Frontal cortex (tissue), 4 donors: Measurements from ENCODE around the gene NOC4L. TPM values are rescaled to one million over a fixed set of nuclear protein-coding genes. Genes with fewer than 3 reads are reported as not detected.

ENCODE experiments used
- DNase-seq, 2 donors: peaks; one replicate each; pipeline ENCODE4 v3.0.0; 2012; ENCODE audit warnings: low spot score in 2 of 2
- FAIRE-seq: peaks from 2 replicates; lab custom pipeline; 2012; peaks lifted over from hg19 to GRCh38; lab: Jason Lieb, UNC
- total RNA-seq: library from RNA; depleted of rRNA; stranded (reverse); fragments of >200 nt; gene quantifications from one replicate; pipeline ENCODE4 v1.2.3, GENCODE V29; 2014
- donor health status: control.
- donor health status: control.
- donor health status: control.

Gene NOC4L
- total RNA-seq, 1 donor from 2014 or later, result 9.0 TPM

DNA sequence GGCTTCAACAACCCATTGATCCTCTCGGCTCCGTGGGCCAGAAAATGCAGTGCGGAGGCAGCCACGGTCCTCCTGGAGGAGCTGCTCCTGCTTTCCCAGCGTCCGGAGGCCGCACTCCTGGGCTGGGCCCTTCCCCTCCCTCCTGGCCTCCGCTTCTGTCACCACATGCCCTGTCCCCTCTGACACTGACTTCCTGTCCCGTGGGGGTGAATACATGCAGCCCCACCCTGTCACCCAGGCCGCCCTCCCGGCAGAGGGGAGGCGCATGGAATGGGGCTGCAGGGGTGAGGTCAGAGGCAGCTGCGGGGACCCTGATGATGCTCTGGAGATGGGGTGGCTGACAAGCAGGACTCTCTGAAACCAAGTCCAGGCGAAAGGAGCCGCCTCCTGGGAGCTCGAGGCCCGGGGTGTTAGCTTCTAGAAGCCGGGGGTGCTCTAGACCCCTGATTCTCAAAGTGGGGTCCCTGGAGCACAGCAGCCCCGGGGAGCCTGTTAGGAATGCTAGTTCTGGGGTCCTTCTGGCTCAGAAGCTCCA lies 32.2 kb downstream of the NOC4L start:
- no peak for FAIRE-seq
- DNase-seq, result no peak

DNA sequence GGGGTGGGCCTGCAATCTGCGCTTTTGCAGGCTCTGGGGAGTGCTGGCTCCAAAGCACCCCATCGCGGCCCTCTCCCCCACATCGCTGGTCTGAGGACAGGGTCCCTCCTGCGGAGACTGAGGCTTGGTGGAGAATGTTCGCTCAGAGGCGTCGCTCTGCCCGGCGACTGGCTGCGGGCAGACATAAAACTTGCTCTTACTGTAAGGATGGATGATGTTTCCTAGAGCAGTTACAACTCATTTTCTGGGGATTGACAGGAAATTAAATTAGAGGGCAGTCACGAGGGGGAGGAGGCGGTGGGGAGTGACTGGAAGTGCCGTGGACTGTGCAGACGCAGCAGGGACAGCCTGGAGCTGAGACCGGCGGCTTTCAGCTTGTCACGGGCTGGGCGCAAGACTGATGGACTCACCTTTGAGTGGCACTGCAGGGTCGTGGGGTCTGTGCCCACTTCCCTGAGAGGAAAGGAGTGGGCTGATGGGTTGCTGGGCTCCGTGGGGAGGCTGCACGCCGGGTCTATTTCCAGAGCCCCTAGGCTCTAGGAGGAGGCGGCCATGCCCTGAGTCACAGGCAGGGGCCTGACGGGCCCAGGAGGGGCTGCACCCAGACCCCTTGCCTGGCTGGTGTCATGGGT lies 32.8 kb downstream of the NOC4L start:
- FAIRE-seq, result no peak

DNA sequence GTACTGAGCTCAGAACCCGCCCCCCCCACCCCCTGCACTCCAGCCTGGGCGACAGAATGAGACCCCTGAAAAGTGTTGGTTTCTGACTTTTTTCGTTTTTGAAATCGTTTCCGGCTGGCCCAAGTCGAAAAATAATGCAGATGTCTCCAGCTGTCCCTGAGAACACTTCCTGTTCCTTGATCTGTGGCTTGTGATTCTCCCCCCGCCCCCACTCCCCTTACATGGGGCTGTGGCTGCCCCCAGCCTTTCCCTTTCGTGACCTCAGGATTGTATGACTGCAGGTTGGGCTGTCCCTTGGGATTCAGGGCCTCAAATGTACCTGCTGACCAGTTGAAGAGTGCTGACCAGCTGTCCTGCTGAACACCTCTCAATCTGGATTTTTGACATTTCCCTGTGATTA lies 34.1 kb downstream of the NOC4L start:
- no peak for FAIRE-seq
- DNase-seq, result no peak

More for the DNA sequence above, 32.8 kb downstream of the NOC4L start:
- no peak for DNase-seq

DNA sequence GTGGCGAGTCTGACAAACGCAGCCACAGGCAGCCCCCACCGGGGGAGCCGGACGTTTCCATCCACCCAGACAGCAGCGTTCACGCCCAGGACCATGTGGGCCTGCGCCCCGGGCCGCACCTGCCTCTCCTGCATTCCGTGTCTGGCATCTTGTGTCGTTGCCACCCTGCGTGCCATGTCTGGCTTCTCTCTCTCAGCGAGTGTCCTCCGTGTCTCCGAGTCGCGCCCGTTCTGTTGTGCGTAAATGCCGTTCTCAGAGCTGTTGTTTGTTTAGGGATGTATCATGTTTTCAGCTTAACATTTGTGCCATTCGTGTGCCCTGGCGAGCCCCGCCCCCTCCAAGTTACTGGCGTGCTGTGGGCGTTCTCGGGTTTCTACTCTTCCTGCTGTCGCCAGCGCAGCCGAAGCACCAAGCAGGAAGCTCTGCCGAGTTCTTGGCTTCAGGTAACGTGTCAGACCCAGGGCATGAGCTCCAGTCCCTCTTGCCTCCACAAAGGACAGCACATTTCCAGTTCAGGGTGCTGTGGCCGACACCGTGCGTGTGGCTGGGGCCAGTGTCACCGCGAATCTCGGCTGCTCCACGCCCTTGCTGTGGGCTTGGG lies 34.6 kb downstream of the NOC4L start:
- DNase-seq (no peak), FAIRE-seq (no peak)

DNA sequence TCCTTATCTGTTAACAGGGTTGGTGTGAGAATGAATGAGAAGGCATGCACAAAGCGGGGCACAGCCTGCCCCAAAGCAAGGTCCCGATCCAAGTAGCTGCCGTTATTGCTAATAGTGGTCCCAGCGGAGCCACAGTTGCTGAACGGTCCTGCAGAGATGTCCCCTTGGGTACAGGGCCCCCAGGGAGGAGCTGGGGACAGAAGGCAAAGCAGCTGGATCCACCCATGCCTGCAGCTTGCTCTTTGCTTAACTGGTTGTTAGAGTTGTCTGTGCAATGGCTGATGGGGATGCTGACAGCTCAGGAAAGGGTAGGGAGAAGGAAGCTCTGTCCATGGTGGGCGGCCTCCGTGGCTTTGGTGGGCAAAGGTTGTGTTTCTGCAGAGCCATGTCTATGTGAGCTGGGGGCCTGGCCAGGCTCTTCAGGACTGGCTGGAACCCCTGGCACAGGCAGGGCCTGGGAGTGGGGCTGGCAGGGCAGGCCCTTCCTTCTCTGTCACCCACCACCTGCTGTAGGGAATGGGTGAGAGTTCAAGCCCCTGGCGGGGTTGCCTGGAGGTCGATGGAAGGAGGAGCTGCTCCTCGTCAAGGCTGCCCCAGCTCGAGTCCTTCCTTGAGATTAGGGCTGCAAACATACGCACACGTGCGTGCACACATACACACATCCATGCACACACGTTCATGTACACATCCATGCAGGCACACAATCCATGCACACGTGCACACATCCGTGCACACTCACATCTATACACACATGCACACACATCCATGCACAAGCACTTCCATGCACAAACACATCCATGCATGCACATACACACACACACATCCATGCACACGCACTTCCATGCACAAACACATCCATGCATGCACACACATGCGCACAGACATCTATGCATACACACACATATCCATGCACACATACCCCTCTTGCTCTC lies 35.4 kb downstream of the NOC4L start:
- FAIRE-seq, result no peak
- DNase-seq, result no peak

DNA sequence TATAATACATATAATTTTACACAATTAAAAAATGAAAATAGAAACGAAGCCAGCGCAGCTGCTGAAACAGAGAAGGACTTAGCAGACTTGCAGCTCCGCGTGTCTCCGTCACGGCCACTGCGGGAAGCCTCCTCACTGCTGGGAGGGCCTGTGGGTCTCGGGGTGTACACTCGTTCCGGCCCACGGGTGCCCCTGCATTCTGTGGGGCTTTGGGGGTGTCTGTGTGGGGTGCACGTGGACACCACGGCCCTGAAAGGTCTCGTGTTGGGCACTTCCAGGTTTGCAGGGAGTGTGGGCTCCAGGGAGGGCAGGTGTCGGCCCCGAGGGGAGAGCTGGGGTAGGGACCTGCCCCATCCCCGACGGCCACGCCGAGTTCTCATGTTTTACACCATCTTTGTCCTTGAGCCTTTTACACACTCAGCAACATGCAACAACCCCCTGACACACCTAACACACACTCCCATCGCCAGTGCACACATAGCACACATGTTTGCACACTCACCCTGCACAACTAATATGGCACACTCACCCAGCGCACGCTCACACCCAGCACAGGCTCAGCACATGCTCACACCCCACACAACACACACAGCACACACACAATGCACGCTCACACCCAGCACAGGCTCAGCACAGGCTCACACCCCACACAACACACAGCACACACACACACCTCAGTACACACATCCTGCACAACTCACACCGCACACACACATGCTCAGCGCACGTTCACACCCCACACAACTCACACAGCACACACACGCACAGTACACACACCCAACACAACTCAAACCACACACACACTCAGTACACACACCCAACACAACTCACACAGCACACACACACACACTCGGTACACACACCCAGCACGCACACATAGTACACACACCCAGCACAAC lies 36.6 kb downstream of the NOC4L start:
- no peak for FAIRE-seq
- no peak for DNase-seq

DNA sequence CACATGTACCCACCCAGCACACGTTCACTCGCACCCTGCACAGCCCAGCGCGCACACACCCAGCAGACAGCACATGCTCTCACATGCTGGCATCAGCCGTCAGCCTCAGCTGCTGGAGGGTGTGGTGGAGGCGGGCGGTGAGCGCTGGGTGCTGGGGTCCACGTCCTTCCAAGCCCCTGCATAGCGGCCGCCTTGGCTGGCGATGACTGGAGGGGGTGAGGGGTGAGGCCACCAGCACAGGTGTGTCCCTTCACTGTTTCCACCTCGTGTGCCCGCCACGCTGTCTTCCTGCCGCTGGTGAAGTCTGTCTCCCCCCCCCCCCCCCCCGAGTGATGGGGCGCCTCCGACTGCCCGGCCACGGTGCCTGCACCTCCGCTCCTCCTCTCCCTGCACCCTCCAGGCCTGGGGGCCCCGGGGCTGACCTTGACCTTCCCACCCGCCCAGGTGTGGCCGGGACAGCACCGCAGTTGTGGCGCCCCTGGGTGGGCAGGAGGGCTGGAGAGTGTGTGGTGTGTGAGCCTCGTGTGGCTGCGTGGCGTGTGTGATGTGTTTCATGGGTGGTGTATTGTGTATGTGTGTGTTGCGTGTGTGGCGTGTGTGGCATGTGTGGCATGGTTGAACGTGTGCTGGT lies 37.4 kb downstream of the NOC4L start:
- DNase-seq, result no peak
- FAIRE-seq, result no peak

DNA sequence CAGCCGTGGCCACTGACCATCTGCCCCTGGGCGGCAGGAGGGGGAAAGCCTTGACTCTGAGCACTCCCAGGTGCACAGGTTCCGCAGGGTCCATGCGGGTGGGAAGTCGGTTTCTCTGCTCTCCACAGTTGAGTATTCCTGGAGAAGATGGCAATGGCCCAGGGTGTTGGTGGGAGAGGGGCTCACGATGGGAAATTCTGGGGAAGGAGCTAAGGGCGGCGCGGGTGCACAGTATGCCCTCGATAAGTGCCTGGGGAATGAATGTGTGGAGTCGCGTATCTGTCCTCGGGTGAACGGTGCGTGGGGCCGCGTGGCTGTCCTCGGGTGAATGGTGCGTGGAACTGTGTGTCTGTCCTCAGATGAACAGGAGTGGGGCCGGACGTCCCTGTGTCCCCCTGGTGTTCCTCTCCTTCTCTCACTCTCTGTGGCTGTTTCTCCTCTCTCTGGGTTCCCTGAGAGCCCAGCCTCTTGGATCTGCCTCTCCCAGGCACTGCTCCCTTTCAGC lies 38.0 kb downstream of the NOC4L start:
- no peak for FAIRE-seq
- DNase-seq, result no peak

DNA sequence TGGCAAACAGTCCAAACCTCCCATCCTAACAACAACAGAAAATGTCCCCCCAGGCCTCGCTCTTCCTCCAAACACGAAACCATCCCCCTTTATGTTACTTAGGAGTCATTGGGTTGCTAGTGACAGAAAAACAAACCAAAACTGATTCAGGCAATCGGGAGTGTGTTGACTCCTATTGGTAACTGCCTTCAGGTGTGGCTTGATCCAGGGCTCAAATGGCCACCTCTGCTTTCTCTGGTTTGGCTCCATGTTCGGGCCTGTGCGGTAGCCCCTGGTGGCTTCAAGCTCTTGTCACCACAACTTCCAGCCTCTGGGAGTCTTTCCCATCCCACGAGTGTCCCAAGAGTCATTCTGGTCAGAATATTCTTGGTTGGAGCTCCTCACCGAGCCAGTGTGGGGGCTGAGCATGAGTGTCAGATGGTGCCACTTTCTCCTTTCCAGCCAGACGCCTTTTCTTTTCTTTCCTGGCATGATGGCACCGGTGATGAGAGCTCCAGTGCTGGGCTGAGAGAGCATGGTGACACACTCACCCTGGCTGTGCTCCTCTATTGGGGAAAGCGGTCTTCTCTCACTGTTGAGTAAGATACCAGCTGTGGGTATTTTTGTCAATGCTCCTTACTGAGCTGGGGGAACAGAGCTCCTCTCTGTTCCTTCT lies 38.6 kb downstream of the NOC4L start:
- no peak for DNase-seq
- no peak for FAIRE-seq

DNA sequence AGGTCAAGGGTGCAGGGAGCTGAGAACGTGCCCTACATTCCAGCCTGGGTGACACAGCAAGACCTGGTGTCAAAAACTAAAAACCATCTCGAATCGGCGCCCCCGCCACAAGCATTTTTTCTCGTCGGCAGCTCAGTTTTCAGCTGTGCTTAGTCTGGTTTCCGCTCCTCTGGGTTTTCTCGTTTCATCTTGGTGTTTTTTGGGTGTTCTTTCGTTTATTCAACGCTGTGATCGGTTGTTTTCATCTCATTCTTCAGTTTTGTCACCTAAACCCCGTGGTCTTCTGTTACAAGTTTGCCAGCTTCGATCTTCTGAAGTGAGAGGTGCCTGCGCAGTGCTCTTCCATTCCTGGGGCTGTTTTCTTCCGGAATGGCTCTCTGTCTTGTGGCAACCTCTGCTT lies 41.4 kb downstream of the NOC4L start:
- no peak for DNase-seq
- no peak for FAIRE-seq

DNA sequence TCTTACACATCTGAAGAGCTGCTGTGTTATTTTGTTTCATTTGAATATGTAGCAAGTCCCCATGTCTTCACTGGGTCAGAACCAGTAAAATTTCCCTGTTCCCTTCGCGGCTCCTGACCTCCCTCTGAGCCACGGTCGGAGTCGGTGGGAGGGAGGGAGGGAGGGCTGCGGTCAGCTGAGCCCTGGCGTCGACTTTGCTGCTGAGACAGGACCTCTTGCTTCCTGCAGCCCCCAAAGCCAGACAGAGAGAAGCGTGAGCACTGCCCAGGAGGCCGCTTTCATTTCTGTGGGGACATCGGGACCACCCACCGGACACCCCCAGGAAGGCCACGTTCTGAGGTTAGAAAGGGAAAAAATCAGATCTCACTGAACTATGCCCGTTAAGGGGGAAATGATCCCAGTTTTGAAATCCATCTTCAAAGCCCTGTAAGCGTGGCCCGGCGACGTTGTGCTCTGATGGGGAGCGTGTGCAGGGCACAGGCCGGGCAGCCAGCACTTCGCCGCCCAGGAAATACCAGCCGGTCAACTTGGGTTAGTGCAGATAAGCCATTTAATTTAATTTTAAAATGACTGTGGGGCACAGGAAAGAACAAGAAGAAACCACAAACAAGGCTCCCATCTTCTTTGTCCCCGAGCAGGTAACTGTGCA lies 42.1 kb downstream of the NOC4L start:
- FAIRE-seq (no peak), DNase-seq (no peak)

DNA sequence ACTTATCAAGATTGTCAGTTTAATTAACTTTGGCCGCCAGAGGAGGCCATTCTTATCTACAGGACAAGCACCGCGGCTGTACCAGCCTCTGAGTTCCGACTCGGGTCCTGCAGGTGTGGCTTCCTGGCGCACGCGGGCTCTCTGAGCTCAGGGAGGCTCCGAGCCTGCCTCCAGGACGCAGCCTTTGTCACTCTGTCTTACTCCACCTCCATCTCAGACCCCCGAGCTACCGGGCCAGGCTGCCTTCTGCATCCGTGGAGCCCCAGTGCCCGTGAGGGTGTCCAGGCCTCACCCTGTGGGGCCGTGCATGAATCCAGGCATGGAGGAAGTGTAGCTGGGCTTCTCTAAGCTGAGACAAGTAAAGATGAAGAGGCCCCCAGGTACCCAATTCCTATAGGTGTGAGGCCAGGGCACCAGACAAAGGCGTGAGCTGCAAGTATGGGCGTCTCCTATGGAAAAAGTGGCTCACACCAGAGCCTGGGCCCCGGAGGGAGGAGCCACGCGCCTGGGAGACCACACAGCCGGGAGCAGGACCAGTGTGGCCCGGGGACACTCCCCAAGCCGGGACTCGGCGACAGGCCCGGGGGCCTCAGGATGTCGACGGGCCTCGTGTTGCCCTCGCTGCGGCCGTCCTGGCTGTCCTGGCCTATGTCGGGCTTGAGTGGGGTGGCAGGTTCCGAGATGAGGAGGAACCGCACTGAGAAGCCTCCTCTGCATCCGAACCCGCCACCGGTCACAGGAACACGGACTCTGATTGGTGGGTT lies 42.8 kb downstream of the NOC4L start:
- DNase-seq (no peak), FAIRE-seq (no peak)

DNA sequence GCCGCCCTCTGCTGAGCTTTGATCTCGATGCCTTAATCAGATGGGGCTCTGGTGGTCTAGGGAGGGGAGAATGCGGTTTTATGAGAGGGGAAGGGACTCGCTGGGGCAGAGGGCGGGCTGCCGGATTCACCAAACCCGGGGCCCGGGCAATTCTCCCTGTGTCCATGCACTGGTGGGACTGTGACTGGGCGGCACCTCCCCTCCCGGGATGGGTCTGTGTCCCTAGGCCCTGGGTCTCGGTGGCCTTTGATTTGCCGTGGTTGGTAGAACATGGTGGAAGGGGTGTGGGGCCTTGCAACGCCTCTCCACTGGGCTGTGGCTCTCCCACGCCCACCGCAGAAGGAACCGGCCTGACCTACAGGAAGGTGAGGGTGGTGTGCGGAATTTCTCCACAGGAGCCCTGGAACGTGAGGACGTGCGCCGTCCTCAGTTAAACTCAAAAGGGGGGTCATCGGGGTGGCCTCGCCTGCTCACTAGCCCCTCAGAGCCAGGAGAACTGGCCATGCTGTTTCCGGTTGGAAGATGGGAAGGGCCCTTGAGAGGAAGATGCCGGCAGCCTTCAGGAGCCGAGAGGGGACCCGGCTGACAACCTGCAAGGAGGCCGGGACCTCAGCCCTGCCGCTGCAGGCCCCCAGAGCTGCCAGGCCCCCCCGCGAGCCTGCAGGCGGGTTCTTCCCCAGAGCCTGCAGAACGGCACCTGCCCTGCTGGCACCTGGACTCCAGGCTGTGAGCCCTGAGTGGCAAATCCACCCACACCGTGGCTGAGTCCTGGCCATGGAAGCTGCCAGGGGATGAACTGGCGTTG lies 43.6 kb downstream of the NOC4L start:
- FAIRE-seq (no peak), DNase-seq (no peak)

DNA sequence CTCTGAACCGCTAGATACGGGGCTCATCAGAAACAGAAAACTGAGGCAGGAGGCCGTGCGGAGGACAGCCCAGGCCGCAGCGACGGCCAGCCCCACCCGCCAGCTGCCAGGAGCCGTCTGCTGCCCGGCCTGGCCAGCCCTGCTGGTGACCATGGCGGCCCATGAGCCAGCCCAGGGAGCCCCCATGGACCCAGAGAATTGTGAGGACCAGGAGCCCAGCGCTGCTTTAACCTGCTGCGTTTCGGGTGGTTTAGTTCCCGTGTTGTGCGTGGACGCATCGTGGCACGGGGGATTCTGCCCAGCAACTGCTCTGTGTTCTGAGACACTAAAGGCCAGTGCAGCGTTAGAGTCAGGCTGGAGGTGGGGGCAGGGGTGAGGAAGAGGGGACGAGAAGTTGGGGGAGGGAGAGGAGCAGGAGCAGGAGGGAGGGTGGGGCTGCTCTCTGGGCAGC lies 44.2 kb downstream of the NOC4L start:
- no peak for FAIRE-seq

DNA sequence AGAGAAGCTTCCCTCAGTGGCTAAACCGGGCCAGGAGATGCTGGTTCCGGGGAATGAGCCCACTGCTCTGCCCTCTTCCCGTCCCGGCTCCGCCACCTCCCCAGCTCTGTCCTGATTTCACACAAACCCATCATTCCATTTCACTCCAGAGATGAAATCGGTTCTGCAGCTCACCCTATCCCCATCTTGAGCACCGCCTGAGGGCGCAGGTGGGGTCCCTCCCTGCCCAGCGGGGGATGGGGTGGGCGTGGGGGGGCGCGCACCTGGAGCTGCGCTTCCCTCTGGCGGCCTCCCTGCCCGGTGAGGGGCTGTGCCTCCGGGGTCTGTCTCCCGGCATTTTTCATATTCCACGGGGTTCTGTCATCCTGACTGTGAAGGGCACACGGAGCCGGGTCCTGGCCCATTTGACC lies 44.7 kb downstream of the NOC4L start:
- DNase-seq (no peak), FAIRE-seq (no peak)

More for the DNA sequence above, 44.2 kb downstream of the NOC4L start:
- no peak for DNase-seq

DNA sequence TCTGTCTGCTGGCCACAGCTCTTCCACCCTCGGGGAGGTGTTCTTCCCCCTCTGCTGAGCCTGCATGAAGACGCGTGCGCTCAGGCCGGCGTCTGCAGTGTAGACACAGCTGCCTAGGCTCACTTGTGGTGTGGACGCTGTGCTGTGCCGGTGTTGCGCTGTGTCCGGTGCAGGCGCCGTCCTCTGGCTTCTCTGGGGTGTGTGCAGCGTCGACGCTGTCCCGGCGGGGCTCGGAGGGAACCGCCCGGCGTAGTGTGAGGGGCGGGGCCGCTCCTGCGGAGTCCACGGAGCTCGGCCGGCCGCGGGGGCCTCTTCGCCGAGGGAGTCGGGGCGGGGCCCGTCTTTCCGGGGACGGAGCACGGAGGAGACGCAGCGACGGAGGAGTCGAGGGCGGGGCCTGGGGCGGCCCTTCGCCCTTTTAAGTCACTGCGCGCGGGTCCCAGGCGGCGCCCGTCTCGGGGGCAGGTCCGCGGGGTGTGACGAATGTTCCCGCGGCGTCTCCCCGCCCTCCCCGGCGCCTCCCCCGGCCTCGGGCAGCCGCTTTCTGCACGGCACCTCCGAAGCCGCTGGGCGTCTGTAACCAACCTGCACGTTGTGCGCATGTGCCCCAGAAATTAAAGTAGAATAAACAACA lies 45.2 kb downstream of the NOC4L start:
- DNase-seq (peak; percentile 94 to 96), FAIRE-seq (no peak)
